ENCODE measurements around the gene SHC3.

The SHC3 gene

GRCh38 chr9:89002987-89003386 lies 175.6 kb downstream of the SHC3 start:
- no peak for DNase-seq (ENCODE audit: low read depth in 2 of 2, low spot score in 1 of 2)

GRCh38 chr9:89001917-89002540 lies 176.6 kb downstream of the SHC3 start:
- DNase-seq (ENCODE audit: low read depth in 2 of 2, low spot score in 1 of 2) = no peak

- DNase-seq (ENCODE audit: low read depth in 2 of 2, low spot score in 1 of 2) = peak; percentile 36 to 50
Observed at GRCh38 chr9:89000973-89001916, 177.4 kb downstream of the SHC3 start.

- no peak for DNase-seq (ENCODE audit: low read depth in 2 of 2, low spot score in 1 of 2)
Observed at GRCh38 chr9:89000371-89000781, 178.2 kb downstream of the SHC3 start.

- DNase-seq (ENCODE audit: low read depth in 2 of 2, low spot score in 1 of 2) = no peak
Observed at GRCh38 chr9:88998911-88999310, 179.7 kb downstream of the SHC3 start.

- DNase-seq (ENCODE audit: low read depth in 2 of 2, low spot score in 1 of 2) = no peak
Observed at GRCh38 chr9:88998503-88998902, 180.1 kb downstream of the SHC3 start.

GRCh38 chr9:88997646-88998045 lies 181.0 kb downstream of the SHC3 start:
- no peak for DNase-seq (ENCODE audit: low read depth in 2 of 2, low spot score in 1 of 2)

GRCh38 chr9:88996921-88997235 lies 181.7 kb downstream of the SHC3 start:
- no peak for DNase-seq (ENCODE audit: low read depth in 2 of 2, low spot score in 1 of 2)

GRCh38 chr9:88996046-88996920 lies 182.3 kb downstream of the SHC3 start:
- no peak for DNase-seq (ENCODE audit: low read depth in 2 of 2, low spot score in 1 of 2)

GRCh38 chr9:88995627-88996026 lies 183.0 kb downstream of the SHC3 start:
- no peak for DNase-seq (ENCODE audit: low read depth in 2 of 2, low spot score in 1 of 2)

- no peak for DNase-seq (ENCODE audit: low read depth in 2 of 2, low spot score in 1 of 2)
Observed at GRCh38 chr9:88995200-88995577, 183.4 kb downstream of the SHC3 start.

GRCh38 chr9:88994469-88995199 lies 184.0 kb downstream of the SHC3 start:
- DNase-seq (ENCODE audit: low read depth in 2 of 2, low spot score in 1 of 2) = no peak

GRCh38 chr9:88993871-88994460 lies 184.7 kb downstream of the SHC3 start:
- DNase-seq (ENCODE audit: low read depth in 2 of 2, low spot score in 1 of 2) = no peak

GRCh38 chr9:88993327-88993726 lies 185.3 kb downstream of the SHC3 start:
- no peak for DNase-seq (ENCODE audit: low read depth in 2 of 2, low spot score in 1 of 2)

- DNase-seq (ENCODE audit: low read depth in 2 of 2, low spot score in 1 of 2) = no peak
Observed at GRCh38 chr9:88992556-88992955, 186.1 kb downstream of the SHC3 start.

- no peak for DNase-seq (ENCODE audit: low read depth in 2 of 2, low spot score in 1 of 2)
Observed at GRCh38 chr9:88991066-88992034, 187.3 kb downstream of the SHC3 start, which contains the start of gene S1PR3. TSS of gene S1PR3 (plus strand) at chr9:88991468. CDS start at chr9:89001201, 9,733 bp downstream.

- DNase-seq (ENCODE audit: low read depth in 2 of 2, low spot score in 1 of 2) = no peak
Observed at GRCh38 chr9:88990729-88991065, 187.9 kb downstream of the SHC3 start.

GRCh38 chr9:88990041-88990728 lies 188.4 kb downstream of the SHC3 start:
- no peak for DNase-seq (ENCODE audit: low read depth in 2 of 2, low spot score in 1 of 2)

All from stimulated activated CD8-positive, alpha-beta memory T cell treated with anti-CD3 and anti-CD28 coated beads, Interleukin-4, amount 100 ng/mL, for 1 hour (primary cell).